CD4-positive, alpha-beta T cell treated with Interleukin-21 for 1 hour (primary cell): ENCODE results near the gene PIAS2.
"Not testable (repeated sequence)": the region's sequence is repeated elsewhere in the genome, so short reads cannot be mapped to it uniquely, and the experiment has no call there.

Experiments
- DNase-seq: peaks from one replicate; pipeline ENCODE4 v3.0.0-alpha.2; 2020

Gene PIAS2

GRCh38 chr18:46917108-46917802 is at the start of gene PIAS2, which contains the start of gene KATNAL2:
Gene PIAS2 (minus strand): TSS chr18:46917507. CDS start chr18:46917345, 162 bp downstream.
Gene KATNAL2 (plus strand): TSS chr18:46917602. CDS start chr18:46946873, 29,271 bp downstream.
- DNase-seq = peak; percentile 83

- not testable (repeated sequence) for DNase-seq
Measured at GRCh38 chr18:46966266-46966665, 49.0 kb upstream of the PIAS2 start.

- not testable (repeated sequence) for DNase-seq
Measured at GRCh38 chr18:46964579-46965293, 47.4 kb upstream of the PIAS2 start.

GRCh38 chr18:46963656-46964578 is 46.6 kb upstream of the PIAS2 start:
- DNase-seq = not testable (repeated sequence)

GRCh38 chr18:46958209-46958608 is 40.9 kb upstream of the PIAS2 start:
- no peak for DNase-seq

- DNase-seq = no peak
Measured at GRCh38 chr18:46953195-46953594, 35.9 kb upstream of the PIAS2 start.

GRCh38 chr18:46950064-46950656 is 32.9 kb upstream of the PIAS2 start:
- DNase-seq = no peak

GRCh38 chr18:46946656-46947282 is 29.5 kb upstream of the PIAS2 start:
- peak; percentile 60 for DNase-seq

GRCh38 chr18:46942646-46943045 is 25.3 kb upstream of the PIAS2 start:
- no peak for DNase-seq

- no peak for DNase-seq
Measured at GRCh38 chr18:46939998-46940571, 22.8 kb upstream of the PIAS2 start.

- no peak for DNase-seq
Measured at GRCh38 chr18:46939337-46939963, 22.1 kb upstream of the PIAS2 start.

- no peak for DNase-seq
Measured at GRCh38 chr18:46920653-46921052, 3.3 kb upstream of the PIAS2 start.

- no peak for DNase-seq
Measured at GRCh38 chr18:46920067-46920466, 2.8 kb upstream of the PIAS2 start.

- no peak for DNase-seq
Measured at GRCh38 chr18:46917803-46918600, 695 bp upstream of the PIAS2 start.

- DNase-seq = peak; percentile 36
Measured at GRCh38 chr18:46916551-46917107, 678 bp downstream of the PIAS2 start.

- DNase-seq = no peak
Measured at GRCh38 chr18:46915800-46916550, 1.3 kb downstream of the PIAS2 start.

GRCh38 chr18:46910856-46911255 is 6.5 kb downstream of the PIAS2 start:
- DNase-seq = no peak

- DNase-seq = no peak
Measured at GRCh38 chr18:46909497-46909896, 7.8 kb downstream of the PIAS2 start.

- DNase-seq = no peak
Measured at GRCh38 chr18:46903406-46903805, 13.9 kb downstream of the PIAS2 start.
